ENCODE data around the gene LHCGR.
"Not testable (repeated sequence)": the region's sequence is repeated elsewhere in the genome, so short reads cannot be mapped to it uniquely, and the experiment has no call there.

The LHCGR gene

GRCh38 chr2:48707466-48707865 is 48.1 kb downstream of the LHCGR start:
- no peak for DNase-seq

GRCh38 chr2:48703621-48704020 is 51.9 kb downstream of the LHCGR start:
- DNase-seq, result not testable (repeated sequence)

GRCh38 chr2:48699348-48699930 is 56.1 kb downstream of the LHCGR start:
- DNase-seq, result no peak

- no peak for DNase-seq
Observed at GRCh38 chr2:48696881-48697280, 58.6 kb downstream of the LHCGR start.

GRCh38 chr2:48695991-48696390 is 59.5 kb downstream of the LHCGR start:
- DNase-seq, result no peak

- DNase-seq, result no peak
Observed at GRCh38 chr2:48694149-48694548, 61.4 kb downstream of the LHCGR start.

- no peak for DNase-seq
Observed at GRCh38 chr2:48693645-48694044, 61.9 kb downstream of the LHCGR start.

- no peak for DNase-seq
Observed at GRCh38 chr2:48693066-48693465, 62.5 kb downstream of the LHCGR start.

- no peak for DNase-seq
Observed at GRCh38 chr2:48691935-48692691, 63.4 kb downstream of the LHCGR start.

GRCh38 chr2:48685126-48685525 is 70.4 kb downstream of the LHCGR start:
- DNase-seq, result no peak

GRCh38 chr2:48677450-48677849 is 78.1 kb downstream of the LHCGR start:
- DNase-seq, result no peak

- no peak for DNase-seq
Observed at GRCh38 chr2:48674933-48675332, 80.6 kb downstream of the LHCGR start.

- no peak for DNase-seq
Observed at GRCh38 chr2:48673581-48673980, 81.9 kb downstream of the LHCGR start.

GRCh38 chr2:48668992-48669391 is 86.5 kb downstream of the LHCGR start:
- no peak for DNase-seq

- DNase-seq, result no peak
Observed at GRCh38 chr2:48651158-48651790, 104.2 kb downstream of the LHCGR start.

- no peak for DNase-seq
Observed at GRCh38 chr2:48638261-48638660, 117.3 kb downstream of the LHCGR start.

All from stimulated activated naive CD4-positive, alpha-beta T cell treated with Interleukin-2 at 50 U/mL for 16 hours (primary cell).